Stimulated activated CD8-positive, alpha-beta memory T cell treated with anti-CD3 and anti-CD28 coated beads, Interleukin-4, amount 100 ng/mL, for 4 hours (primary cell): ENCODE results near the gene MPZ.

Source experiments
- DNase-seq, 2 donors: peaks; one replicate each; pipeline ENCODE4 v3.0.0-alpha.2; 2020; ENCODE audit warnings: low read depth in 2 of 2, low spot score in 1 of 2

The MPZ gene

GRCh38 chr1:161300478-161300877 lies 9.3 kb downstream of the MPZ start:
- DNase-seq, result no peak

- DNase-seq, result no peak
Measured at GRCh38 chr1:161299347-161299746, 10.4 kb downstream of the MPZ start.

- DNase-seq, result no peak
Measured at GRCh38 chr1:161298116-161298515, 11.7 kb downstream of the MPZ start.

- no peak for DNase-seq
Measured at GRCh38 chr1:161297415-161297814, 12.4 kb downstream of the MPZ start.

GRCh38 chr1:161290779-161291178 lies 19.0 kb downstream of the MPZ start:
- no peak for DNase-seq

- no peak for DNase-seq
Measured at GRCh38 chr1:161287482-161288054, 22.2 kb downstream of the MPZ start.

- DNase-seq, result no peak
Measured at GRCh38 chr1:161285521-161285920, 24.2 kb downstream of the MPZ start.

GRCh38 chr1:161285113-161285512 lies 24.7 kb downstream of the MPZ start:
- DNase-seq, result no peak

- no peak for DNase-seq
Measured at GRCh38 chr1:161282991-161283390, 26.8 kb downstream of the MPZ start.

- no peak for DNase-seq
Measured at GRCh38 chr1:161274874-161275273, 34.9 kb downstream of the MPZ start.

- no peak for DNase-seq
Measured at GRCh38 chr1:161273402-161273801, 36.4 kb downstream of the MPZ start.

- no peak for DNase-seq
Measured at GRCh38 chr1:161267321-161267720, 42.4 kb downstream of the MPZ start.

- DNase-seq, result no peak
Measured at GRCh38 chr1:161266836-161267235, 42.9 kb downstream of the MPZ start.

GRCh38 chr1:161266202-161266601 lies 43.6 kb downstream of the MPZ start:
- DNase-seq, result no peak

GRCh38 chr1:161265305-161265704 lies 44.5 kb downstream of the MPZ start:
- DNase-seq, result no peak

- no peak for DNase-seq
Measured at GRCh38 chr1:161261261-161262235, 48.2 kb downstream of the MPZ start.

- DNase-seq, result no peak
Measured at GRCh38 chr1:161260376-161261260, 49.1 kb downstream of the MPZ start.

- no peak for DNase-seq
Measured at GRCh38 chr1:161259765-161260164, 50.0 kb downstream of the MPZ start.

GRCh38 chr1:161259345-161259702 lies 50.4 kb downstream of the MPZ start:
- DNase-seq, result no peak

- DNase-seq, result no peak
Measured at GRCh38 chr1:161258439-161259344, 51.1 kb downstream of the MPZ start, which contains the start of gene PCP4L1. Gene PCP4L1, plus strand, starts transcription at chr1:161258745. Its CDS starts 230 bp downstream, at chr1:161258975.
